SJCRH30 (cell line): ENCODE measurements around the gene SFN. TPM values are rescaled to one million over a fixed set of nuclear protein-coding genes. Genes with fewer than 3 reads are reported as not detected.

Source experiments
- DNase-seq, 2 experiments: peaks; one replicate each; pipeline ENCODE4 v3.0.0-alpha.2; 2015 to 2020
- H3K27ac ChIP-seq: fragments of 250-450 bp; sonication (Bioruptor Pico); 2 replicates; pipeline ENCODE4 v1.5.1; 2020; ENCODE audit warnings: mild to moderate bottlenecking, moderate library complexity
- H3K27me3 ChIP-seq: fragments of 250-450 bp; sonication (Bioruptor Pico); 2 replicates; pipeline ENCODE4 v1.5.1; 2020; ENCODE audit warnings: mild to moderate bottlenecking, moderate library complexity
- H3K36me3 ChIP-seq: fragments of 250-450 bp; sonication (Bioruptor Pico); 2 replicates; pipeline ENCODE4 v1.5.1; 2020; ENCODE audit warnings: mild to moderate bottlenecking, moderate library complexity
- H3K4me1 ChIP-seq: fragments of 250-450 bp; sonication (Bioruptor Pico); 2 replicates; pipeline ENCODE4 v1.5.1; 2020; ENCODE audit warnings: mild to moderate bottlenecking, moderate library complexity
- H3K4me3 ChIP-seq: fragments of 250-450 bp; sonication (Bioruptor Pico); 2 replicates; pipeline ENCODE4 v1.5.1; 2020; ENCODE audit warnings: mild to moderate bottlenecking, moderate library complexity
- H3K9me3 ChIP-seq: fragments of 250-450 bp; sonication (Bioruptor Pico); replicated peaks from 2 replicates; pipeline ENCODE4 v1.5.1; 2020; ENCODE audit warnings: mild to moderate bottlenecking, moderate library complexity
- total RNA-seq: library from RNA; depleted of rRNA; stranded (reverse); fragments of >200 nt; shearing (Covaris generic); gene quantifications from 2 replicates; pipeline ENCODE4 v1.2.3, GENCODE V29; 2014; rRNA removed

Gene SFN
- total RNA-seq, 1 experiment from 2014 or later: 0.14 TPM

- DNase-seq: no peak
- Histone ChIP-seq H3K4me1 (no peaks in the 10 kb centered on the region; the same call in 1 of the 2 replicates), H3K27me3 (no peaks in the 10 kb centered on the region; the same call in 1 of the 2 replicates), H3K9me3 (no peaks in the 10 kb centered on the region), H3K27ac (no peak overlapping the region), H3K36me3 (no peaks in the 10 kb centered on the region), H3K4me3 (no peak overlapping the region)
Measured at GRCh38 chr1:26907071-26907917, 44.3 kb downstream of the SFN start.

DNA sequence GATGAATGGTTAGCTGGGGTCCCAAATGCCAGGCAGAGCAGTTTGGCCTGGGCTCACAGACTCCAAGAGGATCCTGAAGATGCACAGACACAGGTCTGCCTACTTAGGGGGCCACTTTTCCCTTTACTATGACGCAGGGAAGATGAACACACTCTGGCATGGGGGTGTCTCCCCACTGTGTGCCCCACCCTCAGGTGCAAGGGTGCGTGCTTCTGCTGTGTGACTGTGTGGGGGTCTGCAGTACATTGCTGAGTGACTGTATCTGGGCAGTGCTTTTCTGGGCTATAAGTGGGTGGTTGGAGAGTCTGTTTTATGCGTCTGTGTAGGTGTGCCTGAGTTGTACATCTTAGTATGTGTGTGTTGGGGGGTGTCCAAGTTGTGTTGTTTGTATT is 47.0 kb downstream of the SFN start:
- no peak for DNase-seq
- no peak overlapping the region for H3K27ac ChIP-seq
- no peaks in the 10 kb centered on the region for H3K36me3 ChIP-seq
- no peaks in the 10 kb centered on the region; the same call in 1 of the 2 replicates for H3K4me1 ChIP-seq
- no peak overlapping the region for H3K4me3 ChIP-seq
- H3K27me3 ChIP-seq: peaks cover 4% of the 10 kb centered on the region; the same call in 1 of the 2 replicates
- H3K9me3 ChIP-seq: no peaks in the 10 kb centered on the region

DNA sequence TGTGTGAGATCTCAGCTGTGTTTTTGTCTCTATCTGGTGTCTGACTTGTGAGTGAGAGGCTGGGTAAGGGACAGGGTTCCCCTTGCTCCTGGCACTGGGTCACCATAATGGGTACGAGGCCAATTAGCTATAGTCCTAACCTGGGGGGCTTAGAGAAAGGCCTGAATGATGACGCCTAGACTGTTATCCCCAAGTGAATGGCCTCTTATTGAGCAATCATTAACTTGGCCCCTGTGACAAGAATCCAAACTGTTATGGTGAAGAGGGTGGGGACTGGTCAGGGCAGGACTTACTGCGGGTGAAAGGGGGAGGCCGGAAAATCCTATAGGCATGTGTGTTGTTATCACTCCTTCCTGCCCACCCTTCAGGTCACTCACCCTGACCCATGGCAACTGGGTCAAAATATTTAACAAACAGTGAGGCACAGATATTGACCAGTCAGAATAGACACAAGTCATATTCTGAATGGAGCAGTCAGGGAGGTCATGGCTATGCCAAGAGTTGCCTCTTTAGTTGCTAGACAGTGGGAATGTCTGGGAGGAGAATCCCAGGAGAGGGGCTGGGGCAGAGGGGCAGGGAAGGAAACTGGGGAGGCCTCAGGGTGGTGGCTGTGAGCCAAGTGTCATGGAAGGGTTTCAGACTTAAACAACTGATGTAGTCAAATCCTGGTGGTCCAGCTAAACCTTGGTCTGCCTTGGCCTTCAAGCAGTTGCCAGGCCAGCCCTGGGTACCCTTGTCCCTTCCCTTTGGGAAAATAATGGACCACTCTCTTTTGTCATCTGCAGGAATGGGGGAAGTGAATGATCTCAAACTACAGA is 47.6 kb downstream of the SFN start:
- no peak overlapping the region for H3K27ac ChIP-seq
- no peaks in the 10 kb centered on the region; the same call in 1 of the 2 replicates for H3K4me1 ChIP-seq
- H3K36me3 ChIP-seq: no peaks in the 10 kb centered on the region
- H3K27me3 ChIP-seq: peaks cover 4% of the 10 kb centered on the region; the same call in 1 of the 2 replicates
- no peak overlapping the region for H3K4me3 ChIP-seq
- H3K9me3 ChIP-seq: no peaks in the 10 kb centered on the region
- no peak for DNase-seq

- Histone ChIP-seq H3K27me3 (peaks cover 4% of the 10 kb centered on the region; the same call in 1 of the 2 replicates), H3K4me3 (no peak overlapping the region), H3K9me3 (no peaks in the 10 kb centered on the region), H3K36me3 (no peaks in the 10 kb centered on the region), H3K4me1 (no peaks in the 10 kb centered on the region; the same call in 1 of the 2 replicates), H3K27ac (no peak overlapping the region)
- no peak for DNase-seq
Measured at GRCh38 chr1:26911399-26912146, 48.6 kb downstream of the SFN start.

- Histone ChIP-seq H3K27me3 (peaks cover 4% of the 10 kb centered on the region; the same call in 1 of the 2 replicates), H3K4me3 (no peak overlapping the region), H3K27ac (no peak overlapping the region), H3K4me1 (no peaks in the 10 kb centered on the region; the same call in 1 of the 2 replicates), H3K9me3 (no peaks in the 10 kb centered on the region), H3K36me3 (no peaks in the 10 kb centered on the region)
- DNase-seq: no peak
Measured at GRCh38 chr1:26912147-26912490, 49.2 kb downstream of the SFN start.

GRCh38 chr1:26913389-26913753 is 50.4 kb downstream of the SFN start:
- H3K4me1 ChIP-seq: no peaks in the 10 kb centered on the region
- peaks cover 4% of the 10 kb centered on the region; the same call in 1 of the 2 replicates for H3K27me3 ChIP-seq
- H3K9me3 ChIP-seq: no peaks in the 10 kb centered on the region
- H3K36me3 ChIP-seq: no peaks in the 10 kb centered on the region
- no peak overlapping the region for H3K4me3 ChIP-seq
- no peak overlapping the region for H3K27ac ChIP-seq
- no peak for DNase-seq

Other genes with a start within 250 kb of the SFN start
- gene ARID1A, start 167.1 kb upstream of the SFN start, total RNA-seq: 57.3 and 57.9 TPM in 2 replicates
- gene PIGV, start 75.2 kb upstream of the SFN start, total RNA-seq: 5.8 and 6.2 TPM in 2 replicates
- gene ZDHHC18, start 36.5 kb upstream of the SFN start, total RNA-seq: 31.6 and 31.8 TPM in 2 replicates
- 22.4 and 25.3 TPM in 2 replicates for gene GPN2, start 27.1 kb downstream of the SFN start, total RNA-seq
- 12.0 and 12.9 TPM in 2 replicates for gene GPATCH3, start 37.3 kb downstream of the SFN start, total RNA-seq
- gene NR0B2, start 50.8 kb downstream of the SFN start, total RNA-seq: not detected in 2 replicates
- 89.7 and 95.5 TPM in 2 replicates for gene NUDC, start 58.6 kb downstream of the SFN start, total RNA-seq
- not detected in 2 replicates for gene KDF1, start 97.3 kb downstream of the SFN start, total RNA-seq
- gene TRNP1, start 130.5 kb downstream of the SFN start, total RNA-seq: 0.42 and 0.81 TPM in 2 replicates
- gene TENT5B, start 149.7 kb downstream of the SFN start, total RNA-seq: 0.04 and 0.10 TPM in 2 replicates